ENCODE measurements around the gene PTPRE.

The PTPRE gene

DNA sequence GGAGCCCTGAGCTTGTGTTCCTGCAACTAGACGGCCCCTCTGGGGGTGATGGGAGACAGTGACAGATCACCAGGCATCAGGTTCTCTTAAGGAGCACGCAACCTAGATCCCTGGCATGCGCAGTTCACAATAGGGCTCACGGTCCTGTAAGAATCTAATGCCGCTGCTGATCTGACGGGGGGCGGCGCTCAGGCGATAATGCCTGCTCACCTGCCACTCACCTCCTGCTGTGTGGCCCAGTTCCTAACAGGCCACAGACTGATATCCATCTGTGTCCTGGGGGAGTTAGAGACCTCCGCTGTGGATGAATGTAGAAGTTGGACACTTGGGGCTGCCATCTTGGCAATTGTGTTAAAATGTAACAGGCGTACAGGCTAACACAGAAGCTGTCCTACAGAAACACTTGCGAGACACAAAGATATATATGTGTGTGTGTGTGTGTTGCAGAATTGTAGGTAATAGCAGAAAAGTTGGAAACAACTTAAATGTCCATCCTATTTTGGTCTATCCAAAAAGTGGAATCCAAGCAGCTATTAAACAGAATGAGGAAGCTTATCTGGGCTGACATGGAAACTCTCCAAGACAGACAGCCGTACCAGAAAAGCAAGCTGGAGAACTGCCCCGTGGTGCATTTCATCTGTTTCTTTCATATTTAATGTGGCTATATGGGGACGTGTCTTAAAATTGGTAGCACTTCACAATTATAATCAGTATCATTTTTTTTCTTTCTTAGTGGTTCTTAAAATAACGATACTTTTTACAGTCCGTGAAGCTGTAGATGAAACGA is 136.5 kb downstream of the PTPRE start:
- TF ChIP-seq, protein P1, sequence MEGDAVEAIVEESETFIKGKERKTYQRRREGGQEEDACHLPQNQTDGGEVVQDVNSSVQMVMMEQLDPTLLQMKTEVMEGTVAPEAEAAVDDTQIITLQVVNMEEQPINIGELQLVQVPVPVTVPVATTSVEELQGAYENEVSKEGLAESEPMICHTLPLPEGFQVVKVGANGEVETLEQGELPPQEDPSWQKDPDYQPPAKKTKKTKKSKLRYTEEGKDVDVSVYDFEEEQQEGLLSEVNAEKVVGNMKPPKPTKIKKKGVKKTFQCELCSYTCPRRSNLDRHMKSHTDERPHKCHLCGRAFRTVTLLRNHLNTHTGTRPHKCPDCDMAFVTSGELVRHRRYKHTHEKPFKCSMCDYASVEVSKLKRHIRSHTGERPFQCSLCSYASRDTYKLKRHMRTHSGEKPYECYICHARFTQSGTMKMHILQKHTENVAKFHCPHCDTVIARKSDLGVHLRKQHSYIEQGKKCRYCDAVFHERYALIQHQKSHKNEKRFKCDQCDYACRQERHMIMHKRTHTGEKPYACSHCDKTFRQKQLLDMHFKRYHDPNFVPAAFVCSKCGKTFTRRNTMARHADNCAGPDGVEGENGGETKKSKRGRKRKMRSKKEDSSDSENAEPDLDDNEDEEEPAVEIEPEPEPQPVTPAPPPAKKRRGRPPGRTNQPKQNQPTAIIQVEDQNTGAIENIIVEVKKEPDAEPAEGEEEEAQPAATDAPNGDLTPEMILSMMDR (IDR thresholded peaks at IDR 0.05; ENCODE audit: borderline replicate concordance, insufficient read depth, low read depth, low read length): no peak
- H3K4me3 ChIP-seq (ENCODE audit: low read depth, low read length): no peak overlapping the region

DNA sequence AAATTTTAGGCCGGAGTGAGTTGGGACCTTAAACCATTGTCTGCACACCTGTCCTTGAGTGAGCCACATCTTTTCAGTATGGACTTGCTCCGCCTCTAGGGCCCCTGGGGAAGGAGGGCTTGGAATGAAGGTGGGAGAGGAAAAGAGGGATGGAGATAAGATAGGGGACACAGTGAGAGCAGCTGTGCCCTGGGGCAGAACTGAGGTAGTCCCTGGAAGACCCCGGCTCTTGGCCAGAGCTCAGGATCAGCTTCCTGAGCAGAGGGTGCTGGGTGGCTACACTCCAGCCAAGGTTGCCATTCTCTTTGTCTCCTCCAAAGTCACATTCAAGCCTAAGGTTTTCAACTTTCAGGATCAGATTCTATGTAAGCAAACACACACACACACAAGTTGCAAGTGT is 137.3 kb downstream of the PTPRE start:
- TF ChIP-seq, protein P1 (IDR thresholded peaks at IDR 0.05; ENCODE audit: borderline replicate concordance, insufficient read depth, low read depth, low read length): no peak
- no peak overlapping the region for H3K4me3 ChIP-seq (ENCODE audit: low read depth, low read length)

DNA sequence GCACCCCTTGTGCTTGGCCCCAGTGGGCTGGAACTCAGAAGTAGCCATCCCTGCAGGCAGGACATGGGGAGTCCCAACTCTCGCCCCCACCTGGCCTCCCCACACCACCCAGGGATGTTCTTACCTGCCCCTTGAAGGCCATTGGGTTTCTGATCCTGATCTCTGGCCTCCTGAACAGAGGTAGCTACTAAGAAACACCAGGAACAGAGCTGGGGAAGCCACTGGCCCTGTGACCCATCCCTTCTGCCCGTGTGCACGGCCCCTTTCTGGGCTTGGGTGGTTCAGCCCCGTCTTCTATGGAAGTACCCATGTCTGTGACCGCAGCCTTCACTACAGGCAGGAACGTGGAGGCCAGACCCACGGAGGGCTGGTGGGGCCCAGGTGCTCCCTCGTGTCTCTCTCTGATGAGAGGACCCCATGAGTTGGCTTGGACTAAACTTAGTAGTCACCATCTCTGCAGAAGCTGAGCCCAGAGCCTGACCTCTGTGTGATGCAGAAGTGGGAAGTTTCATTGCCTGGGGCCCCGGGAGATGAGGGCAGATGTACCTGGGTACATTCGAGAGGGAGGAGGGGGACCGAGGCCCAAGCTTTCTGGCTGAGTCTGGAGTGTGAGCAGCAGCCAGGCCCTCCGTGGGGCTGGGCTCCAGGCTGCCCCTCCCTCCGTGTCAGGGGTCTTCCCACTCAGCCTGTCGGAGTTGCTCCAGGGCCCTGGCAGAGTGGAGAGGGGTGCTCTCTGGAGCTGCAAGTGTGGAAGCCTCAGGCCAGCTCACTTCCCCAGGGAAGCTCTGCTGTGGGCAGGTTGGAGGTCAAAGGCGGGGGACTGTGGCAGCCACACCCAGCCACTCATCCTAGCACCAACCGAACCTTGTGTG is 138.3 kb downstream of the PTPRE start:
- no peak overlapping the region for H3K4me3 ChIP-seq (ENCODE audit: low read depth, low read length)
- TF ChIP-seq, protein P1 (IDR thresholded peaks at IDR 0.05; ENCODE audit: borderline replicate concordance, insufficient read depth, low read depth, low read length): no peak

DNA sequence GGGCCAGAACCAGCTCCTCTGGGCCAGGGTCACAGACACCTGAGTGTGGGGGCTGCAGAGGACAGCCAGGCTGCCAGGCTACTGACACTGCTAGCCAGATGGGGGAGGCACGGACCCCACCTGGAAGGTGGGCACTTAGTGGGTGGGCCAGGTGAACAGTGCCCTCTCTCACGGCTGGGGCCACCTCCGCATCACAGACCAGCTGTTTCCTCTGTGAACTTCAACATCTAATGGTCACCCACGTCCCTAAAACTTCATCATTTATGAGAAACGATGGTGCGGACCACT is 138.9 kb downstream of the PTPRE start:
- H3K4me3 ChIP-seq (ENCODE audit: low read depth, low read length): no peak overlapping the region
- TF ChIP-seq, protein P1 (IDR thresholded peaks at IDR 0.05; ENCODE audit: borderline replicate concordance, insufficient read depth, low read depth, low read length): no peak

DNA sequence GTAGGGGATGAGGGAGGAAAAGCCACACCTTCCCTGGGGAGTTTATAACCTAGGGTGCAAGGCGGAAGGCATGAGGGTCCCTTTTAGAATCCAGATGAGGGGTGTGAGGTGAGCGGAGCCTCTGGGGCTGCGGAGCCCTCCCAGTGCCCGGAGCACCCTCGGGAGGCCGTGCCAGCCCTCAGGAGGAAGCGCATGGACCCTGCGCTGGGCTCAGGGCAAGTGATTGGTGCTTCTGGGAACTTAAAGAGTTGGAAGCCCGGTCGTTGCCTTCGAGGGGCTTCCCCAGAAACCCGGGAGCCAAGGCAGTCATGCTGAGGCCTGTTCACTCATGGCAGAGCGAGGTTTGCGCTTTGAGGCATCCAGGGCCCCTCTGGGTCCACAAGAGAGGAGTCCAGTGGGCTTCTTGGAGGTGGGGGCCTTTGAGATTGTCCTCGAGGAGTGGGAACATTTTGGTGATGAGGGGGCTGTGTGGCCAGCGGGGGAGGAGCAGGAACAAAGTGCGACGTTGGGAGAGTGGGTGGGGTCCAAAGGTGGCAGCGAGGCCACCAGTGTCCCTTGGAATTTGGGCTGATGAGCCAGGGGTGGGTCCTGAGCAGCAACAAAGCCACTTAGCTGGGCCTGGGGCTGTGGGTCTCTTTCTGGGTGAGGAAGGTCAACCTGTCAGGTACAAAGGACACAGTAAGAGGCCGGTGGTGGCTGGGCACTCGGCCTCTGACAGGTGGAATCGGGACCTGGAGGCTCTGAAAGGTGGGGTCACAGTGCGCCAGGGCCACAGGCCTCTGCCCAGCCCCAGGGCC is 139.5 kb downstream of the PTPRE start:
- H3K4me3 ChIP-seq (ENCODE audit: low read depth, low read length): peak overlapping the region; percentile 5
- TF ChIP-seq, protein P1 (IDR thresholded peaks at IDR 0.05; ENCODE audit: borderline replicate concordance, insufficient read depth, low read depth, low read length): no peak

DNA sequence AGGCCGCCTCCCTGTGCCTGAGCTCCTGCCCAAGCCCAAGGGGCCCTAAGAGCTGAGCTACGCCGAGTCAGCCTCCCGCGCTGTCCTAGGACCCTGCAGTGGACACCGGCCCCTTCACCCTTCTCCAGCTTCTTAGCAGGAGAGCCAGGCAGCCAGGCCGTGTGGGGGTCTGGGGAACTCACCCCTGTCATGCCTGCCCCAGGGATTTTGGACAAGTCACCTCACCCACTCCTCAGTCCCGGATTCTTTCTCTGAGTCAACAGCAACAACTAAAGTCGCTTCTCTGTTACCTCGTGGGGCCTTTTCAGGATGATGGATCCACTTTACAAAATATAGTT is 140.0 kb downstream of the PTPRE start:
- TF ChIP-seq, protein P1 (IDR thresholded peaks at IDR 0.05; ENCODE audit: borderline replicate concordance, insufficient read depth, low read depth, low read length): no peak
- H3K4me3 ChIP-seq (ENCODE audit: low read depth, low read length): peak overlapping the region; percentile 5

All from GM12875 (cell line).